ENCODE data around the gene TM4SF5. TPM values are rescaled to one million over a fixed set of nuclear protein-coding genes. Genes with fewer than 3 reads are reported as not detected.
A peak's percentile ranks its signal among the peaks of the same experiment; 100 is the strongest.

TM4SF5 gene
- total RNA-seq, 1 donor from 2014 or later: not detected

DNA sequence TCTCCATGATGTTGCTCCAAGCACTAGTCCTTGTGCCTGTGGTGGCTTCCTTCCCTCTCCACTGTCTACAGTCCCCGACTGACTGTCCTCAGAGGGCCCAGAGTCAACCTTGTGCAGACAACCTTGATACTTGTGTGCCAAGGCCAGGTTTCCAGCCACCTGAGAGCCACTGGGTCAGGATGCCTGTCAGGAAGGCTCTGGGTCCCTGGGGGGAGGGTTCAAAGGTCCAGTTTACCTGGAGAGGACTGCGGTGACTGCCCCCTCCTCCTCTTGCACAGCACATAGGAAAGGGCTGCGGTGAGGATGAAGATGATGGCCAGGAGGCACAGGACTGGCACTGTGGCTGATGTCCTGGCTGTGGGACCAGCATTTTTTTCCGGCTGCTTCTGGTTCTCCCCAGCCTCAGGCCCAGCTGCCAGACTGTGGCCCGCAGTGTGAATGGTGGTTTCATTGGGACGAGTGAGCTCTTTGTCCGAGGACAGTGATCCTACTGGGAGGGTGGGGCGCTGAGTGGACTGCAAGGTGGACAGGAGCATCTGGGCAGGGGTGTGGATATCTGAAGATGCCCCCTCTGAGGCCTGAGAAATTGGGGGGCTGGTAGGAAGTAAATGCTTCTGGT is 36.7 kb upstream of the TM4SF5 start:
- peaks cover 12% of the 10 kb centered on the region for H3K4me1 ChIP-seq (ENCODE audit: insufficient read depth, low read length)
- no peak overlapping the region for H3K4me2 ChIP-seq (ENCODE audit: low read length)
- H3K4me3 ChIP-seq (ENCODE audit: insufficient read depth, low read depth, low read length): no peak overlapping the region
- H3K9ac ChIP-seq (ENCODE audit: low read length): no peak overlapping the region
- H2AFZ ChIP-seq (ENCODE audit: low read depth, low read length): no peak overlapping the region
- TF ChIP-seq CTCF (IDR thresholded peaks at IDR 0.05; ENCODE audit: insufficient read depth, low read depth, low read length) (no peak), EZH2 (IDR thresholded peaks at IDR 0.05; ENCODE audit: insufficient read depth, low read length) (no peak)
- H3K27ac Mint-ChIP-seq (ENCODE audit: unreplicated experiment): no peak overlapping the region
- no peaks in the 10 kb centered on the region for H4K20me1 ChIP-seq (ENCODE audit: insufficient read depth, low read length)
- no peaks in the 10 kb centered on the region for H3K79me2 ChIP-seq (ENCODE audit: insufficient read depth, low read length)
- H3K9me3 Mint-ChIP-seq (ENCODE audit: unreplicated experiment): no peaks in the 10 kb centered on the region
- no peaks in the 10 kb centered on the region for H3K9me3 ChIP-seq (ENCODE audit: insufficient read depth, low read depth, low read length)
- H3K27me3 ChIP-seq (ENCODE audit: insufficient read depth, low read length): peaks cover 18% of the 10 kb centered on the region
- H3K36me3 ChIP-seq (ENCODE audit: insufficient read depth, low read length): no peaks in the 10 kb centered on the region
- peaks cover 5% of the 10 kb centered on the region for H3K36me3 Mint-ChIP-seq (ENCODE audit: low read depth, unreplicated experiment)
- H3K27ac ChIP-seq (ENCODE audit: low read depth, low read length): no peak overlapping the region
- H3K27me3 Mint-ChIP-seq (ENCODE audit: low read depth, unreplicated experiment): peaks cover 13% of the 10 kb centered on the region
- FAIRE-seq (no peak), DNase-seq (ENCODE audit: low read depth) (no peak)
- no peak overlapping the region for H3K4me3 Mint-ChIP-seq (ENCODE audit: unreplicated experiment)
- H3K4me1 Mint-ChIP-seq (ENCODE audit: low read depth, unreplicated experiment): no peaks in the 10 kb centered on the region

DNA sequence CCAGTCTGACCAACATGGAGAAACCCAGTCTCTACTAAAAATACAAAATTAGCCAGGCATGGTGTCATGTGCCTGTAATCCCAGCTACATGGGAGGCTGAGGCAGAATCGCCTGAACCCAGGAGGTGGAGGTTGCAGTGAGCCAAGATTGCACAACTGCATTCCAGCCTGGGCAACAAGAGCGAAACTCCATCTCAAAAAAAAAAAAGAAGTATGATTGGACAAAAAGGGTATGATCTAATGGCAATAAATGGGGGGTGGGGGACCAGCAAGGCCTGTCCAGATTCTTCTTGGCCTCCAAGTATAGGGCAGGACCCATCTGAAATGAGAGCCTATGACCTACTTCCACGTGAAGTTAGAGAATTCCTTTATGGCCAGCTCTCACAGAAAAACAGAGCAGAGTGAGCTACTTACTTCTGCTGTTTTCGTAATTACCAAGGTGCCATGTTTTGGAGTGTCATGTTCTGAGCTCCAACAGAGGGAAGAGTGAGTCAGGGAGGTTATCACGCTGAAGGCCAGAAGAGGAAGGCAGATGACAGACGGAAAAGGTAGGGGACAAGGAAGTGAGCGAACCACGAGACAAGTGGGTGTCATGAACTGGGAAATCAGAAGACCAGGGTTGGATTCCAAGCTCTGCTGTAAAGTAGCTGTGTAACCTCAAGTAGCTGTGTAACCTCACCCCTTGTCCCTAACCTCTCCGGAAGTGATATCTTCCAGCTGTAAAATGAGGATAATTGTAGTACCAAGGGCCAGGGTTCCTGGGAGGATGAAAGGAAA is 35.6 kb upstream of the TM4SF5 start:
- no peak overlapping the region for H3K9ac ChIP-seq (ENCODE audit: low read length)
- Mint-ChIP-seq H3K4me1 (ENCODE audit: low read depth, unreplicated experiment) (no peaks in the 10 kb centered on the region), H3K4me3 (ENCODE audit: unreplicated experiment) (peak overlapping the region; percentile 42), H3K27me3 (ENCODE audit: low read depth, unreplicated experiment) (peaks cover 23% of the 10 kb centered on the region), H3K27ac (ENCODE audit: unreplicated experiment) (no peak overlapping the region), H3K9me3 (ENCODE audit: unreplicated experiment) (no peaks in the 10 kb centered on the region), H3K36me3 (ENCODE audit: low read depth, unreplicated experiment) (peaks cover 9% of the 10 kb centered on the region)
- no peak overlapping the region for H2AFZ ChIP-seq (ENCODE audit: low read depth, low read length)
- no peak overlapping the region for H3K4me2 ChIP-seq (ENCODE audit: low read length)
- no peaks in the 10 kb centered on the region for H3K9me3 ChIP-seq (ENCODE audit: insufficient read depth, low read depth, low read length)
- peaks cover 12% of the 10 kb centered on the region for H3K4me1 ChIP-seq (ENCODE audit: insufficient read depth, low read length)
- FAIRE-seq (no peak), DNase-seq (ENCODE audit: low read depth) (no peak)
- H3K36me3 ChIP-seq (ENCODE audit: insufficient read depth, low read length): no peaks in the 10 kb centered on the region
- no peaks in the 10 kb centered on the region for H3K79me2 ChIP-seq (ENCODE audit: insufficient read depth, low read length)
- H4K20me1 ChIP-seq (ENCODE audit: insufficient read depth, low read length): no peaks in the 10 kb centered on the region
- H3K27ac ChIP-seq (ENCODE audit: low read depth, low read length): no peak overlapping the region
- TF ChIP-seq EZH2 (IDR thresholded peaks at IDR 0.05; ENCODE audit: insufficient read depth, low read length): no peak
- no peak for TF ChIP-seq CTCF (IDR thresholded peaks at IDR 0.05; ENCODE audit: insufficient read depth, low read depth, low read length)
- H3K4me3 ChIP-seq (ENCODE audit: insufficient read depth, low read depth, low read length): no peak overlapping the region
- peaks cover 27% of the 10 kb centered on the region for H3K27me3 ChIP-seq (ENCODE audit: insufficient read depth, low read length)

Data from astrocyte (in vitro differentiated cells and primary cell).